NCI-H1048 (cell line): ENCODE data around the gene TMEFF1.

Experiments used
- DNase-seq: peaks from one replicate; lab custom pipeline; 2025; lab: John Stamatoyannopoulos, UW

TMEFF1 gene

DNA sequence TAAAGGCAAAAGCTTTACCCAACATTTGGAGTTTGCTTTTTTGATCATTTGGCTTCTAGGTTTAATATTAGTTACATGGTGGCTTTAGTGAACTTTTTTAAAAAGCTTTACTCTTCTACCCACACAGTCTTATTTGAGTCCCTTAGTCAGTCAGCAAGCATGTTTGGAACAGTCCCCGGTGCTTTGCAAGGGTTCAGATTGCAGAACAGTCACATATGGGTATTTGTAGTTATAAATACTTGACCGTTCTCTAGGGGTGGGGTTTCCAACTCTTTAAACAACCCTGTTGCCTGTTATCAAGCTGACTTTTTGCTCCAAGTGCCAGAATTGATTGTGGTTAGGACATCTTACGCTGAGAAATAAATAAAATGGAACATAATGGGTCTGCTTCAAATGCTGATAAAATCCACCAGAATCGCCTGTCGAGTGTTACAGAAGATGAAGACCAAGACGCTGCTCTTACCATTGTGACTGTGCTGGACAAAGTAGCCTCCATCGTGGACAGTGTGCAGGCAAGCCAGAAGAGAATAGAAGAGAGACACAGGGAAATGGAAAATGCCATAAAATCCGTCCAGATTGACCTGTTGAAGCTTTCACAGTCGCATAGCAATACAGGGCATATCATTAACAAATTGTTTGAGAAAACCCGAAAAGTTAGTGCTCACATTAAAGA is 105.0 kb downstream of the TMEFF1 start, which contains the start of gene CAVIN4:
CAVIN4 (plus strand) TSS at position 304 of the 673 bp plus-strand sequence; CDS start at position 369, 65 bp downstream.
- DNase-seq, result no peak

DNA sequence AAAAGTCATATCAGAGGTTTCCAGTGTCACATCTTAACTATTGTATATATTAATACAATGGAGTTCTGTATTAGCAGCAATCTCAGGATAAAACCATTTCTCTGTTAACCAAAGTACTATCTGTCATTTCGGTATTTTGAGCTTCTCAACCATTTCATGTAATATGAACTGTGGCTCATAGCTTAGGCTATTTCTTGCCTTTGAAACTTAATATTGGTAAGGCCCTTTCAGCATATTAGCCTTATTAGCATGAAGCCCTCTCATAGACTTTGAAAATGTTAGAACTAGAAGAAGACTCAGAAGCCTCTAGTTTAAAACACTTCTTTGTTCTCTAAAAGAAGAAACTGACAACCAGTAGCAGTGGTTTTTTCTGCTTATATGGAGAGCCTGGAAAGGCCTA is 105.7 kb downstream of the TMEFF1 start:
- no peak for DNase-seq

DNA sequence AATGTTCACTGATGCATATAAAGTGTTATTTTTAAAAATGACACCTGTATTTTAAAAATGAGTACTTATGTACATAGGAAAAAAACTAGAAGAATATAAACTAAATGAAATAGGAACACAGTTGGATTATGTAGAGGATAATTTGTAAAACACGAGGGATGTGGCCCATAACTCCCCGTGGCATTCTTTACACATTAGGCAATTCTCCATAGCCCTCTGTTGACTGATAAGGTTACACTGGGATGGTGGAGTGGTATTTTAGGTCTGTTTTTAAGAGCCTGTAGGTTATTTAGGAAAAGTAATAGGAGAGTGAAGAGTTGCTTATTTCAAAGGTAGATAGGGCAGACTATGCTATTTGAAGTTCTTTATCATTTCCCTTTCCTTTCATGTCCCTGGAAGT is 106.7 kb downstream of the TMEFF1 start:
- DNase-seq, result no peak

DNA sequence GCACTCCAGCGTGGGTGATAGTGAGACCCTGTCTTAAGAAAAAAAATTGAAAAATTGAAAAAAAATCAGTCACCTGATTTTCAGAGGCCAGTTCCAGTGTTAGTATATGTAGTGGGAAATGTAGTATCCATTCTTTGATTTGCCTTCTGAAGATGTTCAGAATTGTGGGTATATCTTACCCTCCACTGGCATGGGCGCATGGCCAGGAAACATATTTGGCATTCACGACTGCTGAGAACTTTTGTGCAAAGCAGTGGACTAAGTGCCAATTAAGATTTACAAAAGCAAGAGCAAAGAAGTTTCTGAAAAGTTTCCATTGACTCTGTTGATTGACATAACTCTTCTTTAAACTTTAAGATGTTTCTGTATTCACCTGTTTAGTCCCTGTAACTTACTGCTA is 107.3 kb downstream of the TMEFF1 start:
- DNase-seq, result no peak

DNA sequence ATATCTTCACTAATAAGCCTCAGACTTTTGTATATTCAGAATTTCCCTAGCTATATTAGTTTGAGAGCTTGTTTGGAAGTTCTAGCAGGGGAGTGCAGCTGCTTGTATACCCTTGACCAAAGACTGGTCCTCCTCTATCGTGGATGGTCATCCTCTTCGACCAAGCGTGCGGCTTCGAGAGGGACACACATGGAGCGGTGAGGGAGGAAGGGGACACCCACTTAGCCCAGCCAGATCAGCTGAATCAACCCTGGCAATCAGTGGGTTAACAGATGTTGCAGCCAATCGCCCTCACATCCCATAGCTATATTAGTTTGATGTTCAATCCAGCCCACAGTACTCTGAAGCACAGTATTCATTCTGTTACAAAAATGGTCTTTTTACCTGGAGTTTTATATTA is 108.1 kb downstream of the TMEFF1 start:
- DNase-seq, result no peak

DNA sequence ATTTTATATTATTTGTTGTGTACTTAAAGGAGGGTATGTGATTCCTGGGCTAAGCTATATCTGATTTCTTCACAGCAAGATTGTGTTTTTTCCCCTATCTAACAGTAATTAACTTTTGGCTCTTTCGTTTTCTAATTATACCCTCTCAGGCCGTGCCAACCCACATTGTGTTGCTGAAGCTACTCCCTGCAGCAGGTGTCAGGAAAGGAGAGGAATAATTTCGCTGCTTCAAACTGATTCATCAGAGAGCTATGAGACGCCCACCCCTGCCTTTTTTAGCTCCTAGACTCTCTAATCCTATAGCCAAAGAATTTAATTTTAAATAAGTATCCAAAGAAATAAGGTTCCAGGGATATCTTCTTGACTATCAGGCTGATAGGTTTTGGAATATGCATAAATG is 108.7 kb downstream of the TMEFF1 start:
- no peak for DNase-seq

DNA sequence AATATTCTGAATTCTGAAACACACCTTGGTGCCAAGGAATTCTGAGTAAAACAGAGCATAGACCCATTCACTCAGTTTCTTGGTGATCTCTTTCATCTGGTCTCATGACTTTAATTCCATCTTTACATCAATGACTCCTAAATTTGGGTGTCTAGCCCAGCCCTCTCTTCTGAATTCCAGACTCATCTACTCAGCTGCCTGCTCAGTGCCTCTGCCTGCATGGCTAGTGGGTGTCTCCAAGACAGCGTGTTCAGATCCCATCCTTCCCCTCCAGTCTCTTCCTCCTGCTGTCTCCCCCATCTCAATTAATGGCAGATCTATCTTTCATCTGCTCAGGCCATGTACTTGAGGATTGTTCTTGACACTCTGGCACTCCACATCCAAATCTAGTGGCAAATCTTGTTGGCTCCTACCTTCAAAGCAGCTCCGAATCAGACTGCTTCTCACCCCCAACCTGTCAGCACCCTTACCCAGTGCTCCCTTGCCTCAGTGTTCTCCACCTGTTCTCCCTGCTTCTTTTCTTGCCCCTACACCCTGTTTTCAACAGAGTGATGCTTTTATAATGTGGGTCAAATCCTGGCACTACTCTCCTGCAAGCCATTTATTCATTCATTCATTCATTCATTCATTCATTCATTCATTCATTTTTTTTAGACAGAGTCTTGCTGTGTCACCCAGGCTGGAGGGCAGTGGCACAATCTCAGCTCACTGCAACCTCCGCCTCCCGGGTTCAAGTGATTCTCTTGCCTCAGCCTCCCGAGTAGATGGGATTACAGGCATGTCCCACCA is 110.3 kb downstream of the TMEFF1 start:
- DNase-seq, result no peak

DNA sequence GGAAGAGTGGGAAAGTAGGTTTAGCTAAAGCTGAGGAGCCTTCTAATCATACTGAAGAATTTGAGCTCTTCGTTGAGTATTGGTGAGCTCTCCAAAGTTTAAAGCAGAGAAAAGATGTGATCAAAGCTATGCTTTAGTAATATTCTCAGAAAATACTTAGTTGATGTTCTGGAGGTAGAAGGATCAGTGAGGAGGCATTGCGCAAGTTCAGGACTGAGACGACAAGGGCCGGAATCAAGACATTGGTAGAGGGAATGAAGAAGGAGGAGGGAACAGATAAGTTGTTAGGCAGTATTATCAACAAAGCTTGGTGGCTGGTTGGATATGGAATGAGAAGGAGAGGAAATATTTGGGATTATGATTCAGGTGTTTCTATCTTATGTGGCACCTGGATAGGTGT is 112.0 kb downstream of the TMEFF1 start:
- no peak for DNase-seq

DNA sequence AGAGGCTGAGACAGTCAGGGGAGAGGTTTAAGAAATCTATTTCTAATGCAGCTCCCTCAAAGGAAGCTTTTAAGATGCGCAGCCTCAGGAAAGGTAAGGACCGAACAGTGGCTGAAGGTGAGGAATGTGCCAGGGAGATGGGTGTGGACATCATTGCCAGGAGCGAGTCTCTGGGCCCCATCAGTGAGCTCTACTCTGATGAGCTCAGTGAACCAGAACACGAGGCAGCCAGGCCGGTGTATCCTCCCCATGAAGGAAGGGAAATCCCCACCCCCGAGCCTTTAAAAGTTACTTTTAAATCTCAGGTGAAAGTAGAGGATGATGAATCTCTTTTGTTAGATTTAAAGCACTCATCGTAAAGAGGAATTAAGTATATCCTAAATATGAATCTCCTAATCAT is 113.1 kb downstream of the TMEFF1 start:
- no peak for DNase-seq

DNA sequence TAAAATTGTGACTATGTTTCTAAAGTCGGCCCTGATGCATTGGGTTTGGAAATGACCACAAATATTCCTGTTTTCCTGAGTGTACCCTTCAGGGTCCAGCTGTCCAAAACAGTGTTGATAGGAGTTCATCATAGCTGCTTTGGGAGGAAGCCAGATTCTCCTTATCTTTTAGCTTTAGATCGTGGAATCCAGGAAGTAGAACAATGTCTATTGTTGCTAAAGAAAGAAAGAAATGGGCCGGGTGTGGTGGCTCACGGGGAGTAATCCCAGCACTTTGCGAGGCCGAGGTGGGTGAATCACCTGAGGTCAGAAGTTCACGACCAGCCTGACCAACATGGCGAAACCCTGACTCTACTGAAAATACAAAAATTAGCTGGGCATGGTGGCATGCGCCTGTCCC is 114.4 kb downstream of the TMEFF1 start:
- DNase-seq, result no peak

DNA sequence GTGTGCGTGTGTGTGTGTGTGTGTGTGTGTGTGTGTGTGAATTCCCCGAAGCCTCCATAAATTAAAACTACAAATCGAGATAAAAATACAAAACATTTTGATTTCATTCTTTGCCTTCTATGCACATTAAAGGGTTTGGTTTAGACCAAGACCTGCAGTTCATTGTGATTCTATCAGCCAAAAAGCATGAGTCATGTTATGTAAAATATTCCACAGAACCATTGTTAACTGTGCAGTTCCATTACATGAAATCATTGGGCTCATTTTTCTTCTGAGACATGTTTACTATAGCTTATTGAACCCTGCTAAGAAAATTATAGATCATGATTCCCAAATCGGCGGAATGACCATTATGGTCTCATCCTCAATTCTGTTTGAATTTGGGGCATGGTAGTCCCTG is 116.6 kb downstream of the TMEFF1 start:
- no peak for DNase-seq

DNA sequence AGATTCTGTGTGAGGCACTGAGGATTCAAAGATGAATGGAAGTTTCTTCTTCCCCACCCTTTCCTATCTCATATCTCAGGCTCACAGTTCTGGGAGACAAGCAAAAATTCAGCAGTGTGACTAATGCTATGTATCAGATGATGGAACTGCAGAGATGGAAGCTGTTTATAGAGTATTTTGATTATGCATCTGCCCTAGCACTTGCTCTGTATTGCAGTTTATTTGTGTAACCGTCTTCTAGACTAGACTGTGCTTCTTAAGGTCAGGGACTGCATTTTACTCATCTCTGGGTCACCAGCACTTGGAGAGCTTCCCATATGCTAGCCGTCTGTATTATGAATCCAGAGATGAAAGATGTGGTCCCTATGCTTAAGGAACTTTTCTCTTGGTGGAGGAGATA is 117.5 kb downstream of the TMEFF1 start:
- no peak for DNase-seq

DNA sequence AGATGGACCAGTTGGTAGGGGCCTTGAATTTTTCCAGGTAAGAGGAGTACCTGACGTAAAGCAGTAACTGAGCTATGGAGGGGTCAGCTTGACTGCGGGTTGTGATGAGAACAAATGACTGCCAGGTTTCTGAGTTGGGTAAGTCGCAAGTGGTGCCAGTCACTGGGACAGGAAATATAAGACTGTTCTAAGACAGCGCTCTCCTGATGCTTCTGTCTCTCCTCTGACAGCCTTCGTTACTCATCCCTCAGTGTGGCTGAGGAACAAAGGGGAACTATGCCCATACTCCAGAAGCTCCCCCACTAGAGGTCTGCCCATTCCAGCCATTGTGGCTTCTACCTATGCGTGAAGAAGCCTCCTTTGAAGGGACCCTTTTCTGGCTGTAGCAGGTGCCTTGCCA is 118.2 kb downstream of the TMEFF1 start:
- no peak for DNase-seq

DNA sequence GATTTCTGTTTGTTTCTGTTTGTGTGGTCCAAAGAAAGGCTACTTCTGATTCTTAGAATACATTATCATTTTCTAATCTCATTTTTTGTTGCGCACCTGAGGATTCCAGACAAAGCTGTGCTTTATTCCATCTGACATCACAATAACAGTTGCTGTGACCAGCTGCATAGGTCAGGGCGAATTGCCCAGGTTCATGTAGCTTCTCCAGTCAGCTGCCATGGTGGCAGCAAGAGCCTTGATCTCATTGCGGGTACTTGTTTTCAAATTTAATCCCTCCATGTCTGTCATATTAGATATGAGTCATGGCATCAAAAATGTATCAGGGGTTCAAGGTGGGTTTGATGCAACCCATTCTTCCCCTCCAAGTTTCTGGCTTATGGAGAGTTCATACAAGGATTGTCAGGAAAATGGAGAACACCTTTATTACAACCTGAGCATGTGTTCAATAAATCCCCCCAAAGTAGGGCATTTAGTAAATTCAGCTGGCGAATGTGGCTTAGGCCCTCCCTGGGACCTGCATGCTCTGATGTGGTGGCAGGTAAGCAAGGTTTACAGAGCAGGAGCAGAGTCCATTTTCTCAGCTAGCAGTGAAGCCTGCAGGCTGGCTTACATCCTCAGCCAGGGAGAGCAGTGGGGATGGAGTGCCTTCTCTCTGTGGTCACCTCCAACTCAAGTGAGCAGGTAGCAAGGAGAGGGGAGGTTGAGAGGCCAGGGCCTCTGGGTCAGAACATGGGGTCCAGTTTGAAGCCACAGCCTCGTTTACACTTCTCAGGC is 118.9 kb downstream of the TMEFF1 start:
- DNase-seq, result no peak

DNA sequence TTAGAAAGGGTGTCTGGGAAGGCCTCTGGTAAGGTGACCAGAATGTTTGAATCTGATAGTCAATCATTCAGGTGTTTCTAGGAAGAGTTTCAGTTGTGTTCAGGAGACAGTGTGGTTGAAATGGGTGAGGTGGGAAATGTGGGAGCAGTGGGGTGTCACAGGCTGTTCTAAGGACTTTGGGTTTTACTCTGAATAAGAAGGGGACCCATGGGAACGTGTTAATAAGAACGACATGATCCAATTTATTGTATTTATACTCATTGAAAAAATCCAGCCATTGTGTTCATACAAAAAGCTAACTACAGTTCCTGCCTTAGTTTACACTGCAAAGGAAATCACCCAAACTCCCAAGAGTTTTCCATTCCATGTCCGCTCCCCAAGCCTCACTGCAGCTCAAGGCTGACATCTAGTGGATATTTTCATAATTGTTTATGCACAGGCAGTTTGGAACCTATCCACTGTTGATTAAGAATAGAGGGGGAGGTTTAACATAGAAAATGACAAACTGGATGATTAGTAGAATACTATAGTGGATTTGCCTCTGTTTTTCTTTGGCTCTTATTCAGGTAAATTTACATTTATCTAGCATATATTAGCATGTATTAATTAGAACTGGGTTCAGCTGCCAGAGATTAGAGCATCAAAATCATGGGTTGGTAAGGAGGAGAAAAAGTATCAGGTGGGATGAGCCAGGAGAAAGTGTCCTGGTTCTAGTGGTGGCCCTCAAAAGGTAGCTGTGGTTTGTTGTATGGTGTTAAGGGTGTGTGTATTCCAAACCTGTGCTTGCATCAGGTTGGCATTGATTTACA is 122.6 kb downstream of the TMEFF1 start:
- DNase-seq, result no peak

DNA sequence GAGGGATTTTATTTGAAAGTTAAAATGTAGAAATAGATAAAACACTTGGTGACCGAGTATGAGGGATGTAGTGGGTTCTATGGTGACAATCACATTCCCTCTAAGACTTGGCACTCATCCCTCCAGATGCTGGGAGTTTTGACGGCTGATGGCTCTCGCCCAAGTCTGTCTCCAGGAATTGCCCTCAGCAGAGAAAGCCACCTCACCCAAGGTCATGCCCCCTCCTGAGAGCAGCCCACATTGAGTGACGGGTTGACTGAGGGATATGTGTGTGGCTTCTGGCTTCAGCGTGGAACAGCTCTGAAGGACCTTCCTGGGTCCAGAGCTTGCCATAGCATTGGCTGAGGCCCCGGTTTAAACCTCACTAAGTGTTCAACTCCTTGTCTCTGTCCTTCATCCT is 124.3 kb downstream of the TMEFF1 start:
- no peak for DNase-seq

DNA sequence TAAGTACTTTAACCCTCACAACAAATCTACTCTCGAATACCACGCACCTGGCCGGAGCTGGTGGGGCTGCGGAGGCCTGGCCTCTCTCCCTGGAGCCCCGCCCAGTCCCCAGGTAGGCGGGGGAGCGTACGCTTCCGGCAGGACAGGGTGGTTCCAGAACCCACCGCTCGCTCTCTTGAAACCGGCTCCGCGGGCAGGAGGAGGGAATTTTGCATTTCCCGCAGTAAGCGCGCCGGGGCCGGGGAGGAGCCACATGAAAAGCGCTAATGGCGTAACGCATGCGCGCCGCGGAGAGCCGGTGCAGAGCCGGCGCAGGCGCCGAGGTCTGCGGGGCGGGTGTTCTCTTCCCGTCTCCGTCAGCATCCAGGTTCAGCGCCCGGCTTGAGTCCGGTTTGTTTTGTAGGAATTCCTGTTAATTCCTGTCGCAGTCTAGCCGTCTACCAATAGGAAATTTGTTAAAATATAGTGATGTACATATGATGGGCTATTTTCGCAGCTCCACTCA is 125.7 kb downstream of the TMEFF1 start:
- DNase-seq, result peak; percentile 86

DNA sequence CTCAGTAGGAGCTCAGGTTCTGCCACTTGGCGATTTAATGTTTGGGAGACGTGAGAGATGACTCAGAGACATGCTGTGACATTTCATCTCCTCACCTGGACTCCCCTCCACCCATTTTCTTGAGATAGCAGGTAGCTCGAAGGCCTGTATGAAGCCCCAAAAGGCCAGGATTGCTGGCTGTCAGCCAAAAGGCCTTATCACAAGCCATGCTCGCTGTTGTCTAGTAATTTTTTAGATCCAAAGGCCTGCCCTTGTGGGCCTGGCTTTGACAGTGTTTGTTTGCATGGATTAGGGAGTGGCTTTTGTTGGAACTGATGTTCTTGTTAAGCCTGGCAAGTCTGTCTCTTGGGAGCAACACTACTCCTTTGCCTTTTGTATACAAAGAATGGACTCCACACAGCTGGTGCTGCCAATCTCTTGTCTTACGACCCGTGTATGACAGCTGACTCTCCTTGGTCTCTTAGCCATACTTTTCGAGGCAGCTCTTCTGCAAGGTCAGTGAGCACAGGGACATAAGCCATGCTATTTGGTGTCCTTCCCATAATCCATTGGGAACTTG is 127.7 kb downstream of the TMEFF1 start:
- DNase-seq, result no peak

DNA sequence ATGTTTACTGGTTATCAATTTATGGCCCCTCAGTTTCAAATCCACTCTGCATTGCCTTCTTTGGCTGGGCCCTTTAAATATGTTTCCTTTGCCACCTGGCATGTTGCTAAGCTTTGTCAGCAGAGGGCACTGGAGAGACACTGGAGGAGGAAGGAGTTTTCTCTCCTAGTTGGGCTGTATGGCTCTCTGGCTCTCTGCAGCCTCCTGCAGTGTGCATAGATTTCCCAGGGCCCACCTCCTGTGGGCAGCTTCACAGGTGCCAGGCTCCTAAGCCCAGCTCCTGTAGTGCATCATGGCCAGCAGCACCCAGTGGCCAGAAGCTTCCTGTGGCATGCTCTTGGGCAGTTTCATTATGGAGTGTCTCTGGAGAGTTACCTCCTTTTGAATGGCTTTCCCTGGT is 128.3 kb downstream of the TMEFF1 start:
- no peak for DNase-seq

DNA sequence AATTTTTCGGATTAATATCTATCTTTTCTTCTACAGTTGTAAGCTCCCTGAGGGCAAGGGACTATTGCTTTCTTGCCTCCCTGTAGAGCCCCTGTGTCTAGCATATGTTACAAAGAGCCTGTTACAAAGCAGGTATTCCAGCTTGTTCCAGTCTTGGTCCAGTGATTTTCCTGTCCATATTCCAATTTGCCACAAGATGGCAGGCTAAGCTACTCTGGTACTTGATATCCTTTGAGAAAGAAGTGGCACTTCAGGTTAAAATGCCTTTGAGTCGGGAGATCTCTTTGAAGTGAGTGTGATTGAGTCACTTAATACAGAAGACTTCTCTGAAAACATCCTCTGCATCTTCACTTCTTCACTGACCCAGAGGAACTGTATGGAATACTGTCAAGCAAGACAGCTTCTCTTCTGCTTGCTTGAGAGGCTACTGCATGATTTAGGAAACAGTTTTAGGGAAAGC is 129.4 kb downstream of the TMEFF1 start:
- DNase-seq, result no peak

DNA sequence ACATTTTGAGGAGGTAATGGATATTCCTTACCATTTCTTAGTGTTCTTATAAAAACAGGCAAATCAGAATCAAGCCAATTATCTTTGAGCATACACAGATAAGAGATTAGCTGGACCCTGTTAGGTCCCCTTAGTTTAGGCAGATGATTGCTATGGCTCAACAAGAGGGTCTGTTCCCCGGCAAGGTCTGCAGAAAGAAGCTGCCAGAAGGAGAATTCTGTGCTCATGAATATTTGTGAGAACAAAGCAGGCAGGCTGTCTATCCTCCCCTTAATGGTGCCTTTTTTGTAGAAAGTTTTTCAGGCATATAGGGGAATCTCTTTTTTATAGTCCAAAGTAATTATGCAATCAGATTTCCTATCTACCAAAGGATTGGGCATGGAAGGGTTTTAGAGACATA is 132.5 kb downstream of the TMEFF1 start:
- DNase-seq, result no peak
